Karpas-422 (cell line): ENCODE measurements around the gene CTBP1. TPM values are rescaled to one million over a fixed set of nuclear protein-coding genes. Genes with fewer than 3 reads are reported as not detected.

ENCODE experiments used
- DNase-seq: peaks from one replicate; pipeline ENCODE4 v3.0.0-alpha.2; 2015
- H2AFZ ChIP-seq: fragments of 200-600 bp; sonication (generic); 2 replicates; pipeline ENCODE4 v1.6.1; 2014; ENCODE audit warnings: antibody characterized with exemption, low read length, mixed read lengths
- H3K27ac ChIP-seq: fragments of 200-600 bp; sonication (generic); 2 replicates; pipeline ENCODE4 v1.5.1; 2014; ENCODE audit warnings: mild to moderate bottlenecking, low read length, moderate library complexity
- H3K27me3 ChIP-seq: fragments of 200-600 bp; sonication (generic); 2 replicates; pipeline ENCODE4 v1.6.1; 2014; ENCODE audit warnings: low read length, mixed read lengths
- H3K36me3 ChIP-seq: fragments of 200-600 bp; sonication (generic); 2 replicates; pipeline ENCODE4 v1.6.1; 2014; ENCODE audit warnings: low read length, mixed read lengths; ENCODE audit not compliant: insufficient read depth
- H3K4me1 ChIP-seq: fragments of 200-600 bp; sonication (generic); 2 replicates; pipeline ENCODE4 v1.6.1; 2014; ENCODE audit warnings: mild to moderate bottlenecking, low read length, mixed read lengths
- H3K4me2 ChIP-seq: fragments of 200-600 bp; sonication (generic); 2 replicates; pipeline ENCODE4 v1.6.1; 2014; ENCODE audit warnings: low read length, low read depth, mild to moderate bottlenecking; ENCODE audit not compliant: poor library complexity, severe bottlenecking
- H3K4me3 ChIP-seq: fragments of 200-600 bp; sonication (generic); 2 replicates; pipeline ENCODE4 v1.5.1; 2014; ENCODE audit warnings: mild to moderate bottlenecking, antibody characterized with exemption, low read length, mixed read lengths
- H3K79me2 ChIP-seq: fragments of 200-600 bp; sonication (generic); 2 replicates; pipeline ENCODE4 v1.6.1; 2014; ENCODE audit warnings: mild to moderate bottlenecking, low read length, mixed read lengths
- H3K9ac ChIP-seq: fragments of 200-600 bp; sonication (generic); 2 replicates; pipeline ENCODE4 v1.6.0; 2014; ENCODE audit warnings: low read length
- H3K9me2 ChIP-seq: fragments of 200-600 bp; sonication (generic), shearing (Covaris generic); replicated peaks from 2 replicates; pipeline ENCODE4 v1.6.0; 2014; ENCODE audit warnings: mild to moderate bottlenecking, low read length, moderate library complexity; ENCODE audit not compliant: insufficient read depth
- H3K9me3 ChIP-seq: fragments of 300-700, 200-600 bp; sonication (generic); 2 replicates; pipeline ENCODE4 v1.6.1; 2014; ENCODE audit warnings: low read length, mixed read lengths
- H4K20me1 ChIP-seq: fragments of 200-600 bp; sonication (generic); 2 replicates; pipeline ENCODE4 v1.6.1; 2014; ENCODE audit warnings: mild to moderate bottlenecking, antibody characterized with exemption, low read length, low read depth; ENCODE audit not compliant: insufficient read depth
- total RNA-seq: library from RNA; depleted of rRNA; stranded (reverse); fragments of >200 nt; shearing (Covaris generic); gene quantifications from 2 replicates; pipeline ENCODE4 v1.2.3, GENCODE V29; 2014; ENCODE audit warnings: low replicate concordance

CTBP1 gene
- total RNA-seq, 1 experiment from 2014 or later, result 86.9 TPM

DNA sequence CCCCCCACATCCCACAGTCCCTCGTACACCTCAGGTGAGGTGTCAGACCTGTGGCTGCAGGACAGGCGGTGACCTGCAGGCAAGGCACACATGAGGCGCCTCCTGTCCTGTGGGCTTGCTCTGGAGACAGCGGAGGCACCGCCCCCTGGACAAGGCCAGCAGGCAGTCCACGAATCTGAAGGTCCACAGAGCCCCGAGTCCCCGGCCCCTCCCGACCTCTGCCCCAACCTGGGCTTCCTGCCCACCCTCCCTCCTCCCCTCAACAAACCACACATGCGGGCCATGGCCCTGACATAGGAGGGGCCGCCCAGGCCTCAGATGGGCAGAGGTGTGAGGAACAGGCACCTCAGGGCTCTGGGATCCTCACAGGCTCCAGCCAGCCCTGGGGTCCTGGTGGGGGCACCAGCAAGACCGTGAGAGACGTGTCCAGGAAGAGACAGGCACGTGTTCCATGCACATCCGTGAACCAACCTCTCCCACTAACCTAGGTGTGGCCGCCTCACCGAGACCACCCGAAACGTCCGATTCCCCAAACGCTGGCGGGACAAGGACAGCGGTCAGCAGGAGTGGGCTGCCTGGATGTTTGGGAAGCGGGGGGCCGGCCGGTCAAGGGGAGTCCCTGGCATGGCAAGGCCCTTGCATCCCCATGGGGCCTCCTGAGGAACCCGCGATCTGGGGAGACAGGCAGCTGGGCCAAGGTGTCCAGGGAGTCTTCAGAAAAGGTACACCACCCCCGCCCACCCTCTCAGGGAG, 25.8 kb downstream of the CTBP1 start:
- Histone ChIP-seq H3K27ac (no peak overlapping the region), H3K36me3 (peaks cover 5% of the 10 kb centered on the region; the same call in 1 of the 2 replicates), H2AFZ (no peak overlapping the region), H3K9me3 (no peaks in the 10 kb centered on the region), H3K27me3 (no peaks in the 10 kb centered on the region), H3K4me3 (no peak overlapping the region), H3K9ac (no peak overlapping the region), H3K79me2 (0 out of 2 replicates have a peak, but pooled peaks cover 3% of the 10 kb centered on the region), H4K20me1 (peaks cover 7% of the 10 kb centered on the region; the same call in 1 of the 2 replicates), H3K9me2 (no peaks in the 10 kb centered on the region), H3K4me1 (peaks cover 33% of the 10 kb centered on the region), H3K4me2 (no peak overlapping the region)
- DNase-seq, result no peak

DNA sequence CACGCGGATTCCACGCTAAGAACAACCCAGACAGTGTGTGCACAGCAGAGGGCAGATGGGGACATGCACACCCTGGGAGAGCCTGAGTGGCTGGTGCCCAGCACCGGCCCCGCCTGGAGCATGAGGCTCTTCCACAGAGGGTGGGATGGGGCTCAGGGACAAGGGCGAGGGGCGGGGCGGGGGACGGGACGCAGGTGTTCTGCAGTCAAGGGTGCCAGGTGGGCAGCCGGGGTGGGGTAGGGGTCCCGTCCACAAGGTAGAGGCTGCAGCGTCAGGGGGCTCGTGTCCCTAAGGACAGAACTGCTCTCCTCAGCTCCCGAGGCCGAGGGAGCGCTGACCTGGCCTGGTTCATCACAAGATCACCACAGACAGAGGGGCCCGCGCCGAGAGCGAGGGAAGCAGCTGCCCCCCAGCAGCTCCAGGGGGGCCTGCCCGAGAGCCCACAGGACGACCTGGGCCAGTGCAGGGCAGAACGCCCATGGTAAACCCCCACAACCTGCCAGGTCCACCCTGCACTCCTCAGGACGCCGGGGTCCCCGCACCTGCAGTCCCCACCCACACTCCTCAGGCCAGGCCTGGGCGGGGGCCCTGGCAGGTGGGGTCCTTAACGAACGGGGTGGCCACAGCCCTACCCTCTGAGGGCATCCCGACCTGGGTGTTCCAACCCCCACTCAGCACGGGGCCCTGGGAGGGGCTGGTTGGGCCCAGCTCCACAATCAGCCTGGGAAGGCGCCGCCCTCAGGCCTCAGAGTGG, 26.7 kb downstream of the CTBP1 start:
- Histone ChIP-seq H3K36me3 (peaks cover 9% of the 10 kb centered on the region), H3K4me2 (no peak overlapping the region), H2AFZ (no peak overlapping the region), H3K4me3 (no peak overlapping the region), H3K79me2 (peaks cover 10% of the 10 kb centered on the region), H3K9me2 (no peaks in the 10 kb centered on the region), H4K20me1 (peaks cover 13% of the 10 kb centered on the region), H3K9me3 (no peaks in the 10 kb centered on the region), H3K9ac (no peak overlapping the region), H3K27ac (no peak overlapping the region), H3K27me3 (no peaks in the 10 kb centered on the region), H3K4me1 (peaks cover 42% of the 10 kb centered on the region)
- DNase-seq, result no peak

DNA sequence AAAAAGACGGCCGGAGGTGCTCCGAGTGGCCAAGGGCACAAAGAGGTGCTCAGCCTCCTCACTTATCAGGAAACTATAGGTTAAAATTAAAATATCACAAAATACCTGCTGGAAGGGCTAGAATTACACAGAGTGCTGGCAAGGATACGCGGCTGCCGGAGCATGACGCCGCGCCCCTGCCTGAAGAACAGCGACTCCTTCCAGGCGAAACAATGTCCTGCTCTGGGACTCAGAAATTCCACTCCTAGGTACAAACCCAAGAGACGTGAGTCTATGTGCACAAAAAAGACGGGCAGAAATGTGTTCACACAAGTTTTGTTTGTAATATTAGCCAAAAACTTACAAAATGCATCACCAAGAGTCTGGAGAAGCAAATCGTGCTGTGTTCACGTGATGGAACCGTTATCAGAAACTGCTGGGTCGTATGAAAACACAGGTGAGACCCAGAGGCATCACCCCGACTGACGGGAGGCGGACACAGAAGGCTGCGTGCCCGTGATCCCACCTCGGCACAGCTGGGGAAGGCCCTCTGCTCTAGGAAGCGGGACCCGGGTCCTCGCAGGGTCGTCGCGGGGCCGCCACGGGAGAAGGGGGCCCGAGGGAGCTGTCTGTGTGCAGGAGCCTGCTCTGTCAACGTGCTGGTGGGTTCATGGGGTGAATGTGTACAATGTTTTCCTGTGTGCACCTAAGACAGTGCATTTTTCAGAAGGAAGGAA, 27.6 kb downstream of the CTBP1 start:
- peak overlapping the region; percentile 96 for H3K27ac ChIP-seq
- H3K4me3 ChIP-seq, result no peak overlapping the region
- no peak overlapping the region for H2AFZ ChIP-seq
- H3K36me3 ChIP-seq, result peaks cover 9% of the 10 kb centered on the region
- H3K9ac ChIP-seq, result no peak overlapping the region
- peak overlapping the region; percentile 100 for H3K4me2 ChIP-seq
- H3K79me2 ChIP-seq, result peaks cover 10% of the 10 kb centered on the region
- H3K4me1 ChIP-seq, result peaks cover 51% of the 10 kb centered on the region
- no peaks in the 10 kb centered on the region for H3K27me3 ChIP-seq
- H3K9me3 ChIP-seq, result no peaks in the 10 kb centered on the region
- DNase-seq, result no peak
- H4K20me1 ChIP-seq, result peaks cover 19% of the 10 kb centered on the region
- no peaks in the 10 kb centered on the region for H3K9me2 ChIP-seq

DNA sequence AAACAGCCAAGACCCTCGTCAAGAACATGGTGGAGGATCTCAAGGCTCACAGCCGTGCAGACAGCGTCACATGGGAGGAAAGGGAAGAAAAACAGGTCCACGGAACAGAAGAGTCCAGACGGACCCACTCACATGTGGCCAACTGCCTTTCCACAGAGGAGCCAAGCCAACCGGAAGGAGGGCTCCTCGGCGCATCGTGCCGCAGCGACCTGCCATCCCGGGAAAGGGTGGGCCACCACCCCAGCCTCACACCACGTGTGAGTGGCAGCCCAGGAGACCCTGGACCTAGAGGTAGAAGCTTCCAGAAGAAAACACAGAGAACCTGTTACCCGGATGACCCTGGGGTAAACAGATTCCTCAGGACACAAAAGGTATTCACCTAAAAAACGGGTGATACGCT, 28.4 kb downstream of the CTBP1 start:
- peak overlapping the region; percentile 100 for H3K4me2 ChIP-seq
- peaks cover 10% of the 10 kb centered on the region for H3K79me2 ChIP-seq
- peaks cover 9% of the 10 kb centered on the region for H3K36me3 ChIP-seq
- no peak overlapping the region for H2AFZ ChIP-seq
- H3K9me3 ChIP-seq, result no peaks in the 10 kb centered on the region
- H3K27ac ChIP-seq, result peak overlapping the region; percentile 96
- DNase-seq, result no peak
- H3K9ac ChIP-seq, result no peak overlapping the region
- no peaks in the 10 kb centered on the region for H3K27me3 ChIP-seq
- peaks cover 59% of the 10 kb centered on the region for H3K4me1 ChIP-seq
- H3K9me2 ChIP-seq, result no peaks in the 10 kb centered on the region
- peak overlapping the region; percentile 26; the same call in 1 of the 2 replicates for H3K4me3 ChIP-seq
- H4K20me1 ChIP-seq, result peaks cover 26% of the 10 kb centered on the region

DNA sequence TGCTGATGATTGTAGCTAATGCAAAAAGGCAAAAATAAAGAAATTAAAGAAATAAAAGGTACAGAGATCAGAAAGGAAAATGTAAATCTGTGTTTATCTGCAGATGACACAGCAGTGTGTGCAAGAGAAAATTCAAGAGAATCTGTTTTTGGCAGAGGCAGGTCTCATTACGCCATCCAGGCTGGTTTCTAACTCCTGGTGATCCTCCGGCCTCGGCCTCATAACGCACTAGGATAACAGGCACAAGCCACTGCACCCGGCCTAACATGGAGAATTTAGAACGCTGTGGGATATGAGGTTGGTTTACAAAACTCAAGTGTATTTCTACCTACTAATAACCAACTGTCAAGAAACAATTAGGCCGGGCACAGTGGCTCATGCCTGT, 29.4 kb downstream of the CTBP1 start:
- Histone ChIP-seq H3K9ac (peak overlapping the region; percentile 63), H3K27me3 (no peaks in the 10 kb centered on the region), H3K4me1 (peaks cover 69% of the 10 kb centered on the region), H3K27ac (peak overlapping the region; percentile 96), H3K36me3 (peaks cover 9% of the 10 kb centered on the region; the same call in 1 of the 2 replicates), H3K4me2 (peak overlapping the region; percentile 100), H4K20me1 (peaks cover 33% of the 10 kb centered on the region), H3K9me3 (no peaks in the 10 kb centered on the region), H3K9me2 (no peaks in the 10 kb centered on the region), H3K79me2 (peaks cover 14% of the 10 kb centered on the region), H3K4me3 (peak overlapping the region; percentile 61), H2AFZ (no peak overlapping the region)
- DNase-seq, result no peak

DNA sequence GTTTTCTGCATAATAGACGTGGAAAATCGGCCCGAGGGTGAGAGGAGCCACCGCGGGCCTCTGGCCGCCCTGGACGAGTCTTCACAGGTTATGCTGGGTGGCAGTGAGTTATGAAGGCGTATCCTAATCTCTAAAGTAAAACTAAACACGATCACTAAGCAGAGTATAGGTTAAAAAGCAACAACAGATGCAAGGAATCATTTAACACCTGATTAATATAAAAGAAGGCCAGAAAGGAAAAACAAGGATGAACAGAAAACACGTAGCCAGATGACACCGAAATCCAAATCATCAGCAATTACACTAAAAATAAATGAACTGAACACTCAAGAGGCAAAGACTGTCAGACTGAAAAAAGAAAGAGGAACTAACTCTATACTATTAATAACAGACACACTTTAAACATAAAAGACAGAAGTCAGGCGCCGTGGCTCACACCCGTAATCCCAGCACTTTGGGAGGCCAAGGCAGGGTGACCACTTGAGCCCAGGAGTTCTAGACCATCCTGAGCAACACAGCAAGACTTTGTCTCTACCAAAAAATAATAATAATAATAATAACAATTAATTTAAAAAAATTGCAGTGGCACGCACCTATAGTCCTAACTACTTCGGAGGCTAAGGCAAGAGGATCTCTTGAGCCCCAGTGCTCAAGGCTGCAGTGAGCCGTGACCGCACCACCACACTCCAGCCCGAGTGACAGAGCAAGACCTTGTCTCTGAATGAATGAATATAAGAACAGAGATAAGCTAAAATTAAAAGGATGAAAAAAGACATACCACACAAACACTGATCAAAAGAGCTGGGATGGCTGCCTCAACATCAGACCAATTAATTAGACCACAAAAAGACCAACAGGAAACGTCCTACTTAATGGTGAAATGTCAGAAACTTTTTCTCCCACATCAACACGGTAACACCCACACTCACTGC, 30.0 kb downstream of the CTBP1 start:
- peak overlapping the region; percentile 96 for H3K27ac ChIP-seq
- no peak overlapping the region for H2AFZ ChIP-seq
- H3K9me3 ChIP-seq, result no peaks in the 10 kb centered on the region
- H3K9me2 ChIP-seq, result no peaks in the 10 kb centered on the region
- peak overlapping the region; percentile 67 for H3K4me3 ChIP-seq
- peaks cover 15% of the 10 kb centered on the region for H3K79me2 ChIP-seq
- H3K36me3 ChIP-seq, result peaks cover 9% of the 10 kb centered on the region; the same call in 1 of the 2 replicates
- H3K4me1 ChIP-seq, result peaks cover 71% of the 10 kb centered on the region
- no peaks in the 10 kb centered on the region for H3K27me3 ChIP-seq
- DNase-seq, result peak; percentile 91
- peaks cover 37% of the 10 kb centered on the region for H4K20me1 ChIP-seq
- peak overlapping the region; percentile 100 for H3K4me2 ChIP-seq
- H3K9ac ChIP-seq, result peak overlapping the region; percentile 63

DNA sequence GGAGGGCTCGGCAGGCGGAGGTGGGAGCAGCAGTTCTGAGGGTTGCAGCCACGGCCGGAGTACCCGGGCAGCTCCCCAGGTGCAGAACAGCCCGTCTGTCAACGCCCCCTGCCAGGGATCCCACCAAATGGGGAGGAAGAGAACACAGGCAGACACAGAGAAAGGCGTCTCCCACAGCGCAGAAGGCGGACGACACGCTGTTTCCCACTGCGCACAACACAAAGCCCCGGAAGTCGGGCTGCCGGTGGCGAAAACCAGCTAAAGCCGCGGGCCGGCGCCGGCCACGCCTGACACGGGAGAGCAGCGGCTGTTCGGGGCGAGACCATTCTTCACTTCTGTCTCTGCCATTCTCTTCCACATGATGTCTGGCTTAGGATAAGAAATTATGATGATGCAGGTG, 31.6 kb downstream of the CTBP1 start:
- Histone ChIP-seq H3K9ac (peak overlapping the region; percentile 42), H3K4me2 (peak overlapping the region; percentile 100), H3K27ac (peak overlapping the region; percentile 96), H3K4me3 (peak overlapping the region; percentile 21; the same call in 1 of the 2 replicates), H3K4me1 (peaks cover 73% of the 10 kb centered on the region), H3K79me2 (peaks cover 15% of the 10 kb centered on the region), H3K27me3 (no peaks in the 10 kb centered on the region), H3K9me3 (no peaks in the 10 kb centered on the region), H3K9me2 (no peaks in the 10 kb centered on the region), H3K36me3 (peaks cover 9% of the 10 kb centered on the region; the same call in 1 of the 2 replicates), H4K20me1 (peaks cover 40% of the 10 kb centered on the region), H2AFZ (no peak overlapping the region)
- no peak for DNase-seq
